T1000 (cell line): ENCODE results near the gene SPCS2.
"Not testable (repeated sequence)": the region's sequence is repeated elsewhere in the genome, so short reads cannot be mapped to it uniquely, and the experiment has no call there.

ENCODE experiments used
- DNase-seq: peaks from one replicate; lab custom pipeline; 2025; ENCODE audit warnings: mixed read lengths; lab: John Stamatoyannopoulos, UW

Gene SPCS2

DNA sequence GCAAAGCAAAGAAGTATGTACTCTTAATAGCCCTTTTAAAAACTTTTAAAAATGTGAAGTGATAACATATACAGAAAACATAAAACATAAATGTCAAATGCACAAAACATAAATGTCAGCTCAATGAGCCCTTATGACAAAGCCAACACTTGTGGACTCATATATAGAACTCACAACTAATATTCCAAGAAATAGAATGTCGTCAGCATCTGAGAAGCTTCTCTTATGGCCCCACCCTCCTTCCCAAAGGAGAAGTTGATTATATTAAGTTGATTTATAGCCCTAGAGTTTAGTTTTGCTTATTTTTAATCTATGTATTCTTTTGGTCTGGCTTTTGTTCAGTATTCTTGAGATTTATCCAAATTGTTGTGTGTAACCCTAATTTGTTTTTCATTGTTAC is 53.5 kb downstream of the SPCS2 start:
- no peak for DNase-seq

GRCh38 chr11:75004215-75004614 is 55.1 kb downstream of the SPCS2 start:
- DNase-seq = no peak

GRCh38 chr11:75011357-75011756 is 62.3 kb downstream of the SPCS2 start:
- DNase-seq = no peak

- DNase-seq = no peak
These were observed 62.8 kb downstream of the SPCS2 start for GRCh38 chr11:75011872-75012271.

GRCh38 chr11:75013051-75013450 is 64.0 kb downstream of the SPCS2 start:
- no peak for DNase-seq

- no peak for DNase-seq
These were observed 65.1 kb downstream of the SPCS2 start for GRCh38 chr11:75014129-75014528.

DNA sequence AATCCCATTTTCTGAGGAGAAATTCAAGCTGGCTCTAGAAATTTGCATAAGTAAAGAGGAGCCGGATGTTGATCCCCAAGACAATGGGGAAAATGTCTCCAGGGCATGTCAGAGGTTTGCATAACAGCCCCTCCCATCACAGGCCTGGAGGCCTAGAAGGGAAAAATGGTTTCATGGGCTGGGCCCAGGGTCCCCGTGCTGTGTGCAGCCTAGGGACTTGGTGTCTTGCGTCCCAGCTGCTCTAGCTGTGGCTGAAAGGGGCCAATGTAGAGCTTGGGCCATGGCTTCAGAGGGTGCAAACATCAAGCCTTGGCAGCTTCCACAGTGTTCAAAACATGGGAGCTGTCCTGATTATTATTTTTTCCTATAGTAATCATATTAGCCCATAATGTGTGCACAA is 70.1 kb downstream of the SPCS2 start:
- not testable (repeated sequence) for DNase-seq

DNA sequence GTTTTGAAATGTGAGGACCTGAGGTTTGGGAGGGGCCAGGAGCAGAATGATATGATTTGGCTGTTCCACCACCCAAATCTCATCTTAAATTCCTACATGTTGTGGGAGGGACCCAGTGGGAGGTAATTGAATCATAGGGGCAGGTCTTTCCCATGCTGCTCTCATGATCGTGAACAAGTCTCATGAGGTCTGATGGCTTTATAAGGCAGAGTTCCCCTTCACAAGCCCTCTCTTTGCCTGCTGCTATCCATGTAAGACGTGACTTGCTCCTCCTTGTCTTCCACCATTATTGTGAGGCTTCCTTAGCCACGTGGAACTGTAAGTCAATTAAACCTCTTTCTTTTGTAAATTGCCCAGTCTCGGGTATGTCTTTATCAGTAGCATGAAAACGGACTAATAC is 71.3 kb downstream of the SPCS2 start:
- not testable (repeated sequence) for DNase-seq

- DNase-seq = no peak
These were observed 73.2 kb downstream of the SPCS2 start for GRCh38 chr11:75022296-75022695.

GRCh38 chr11:75022759-75023396 is 73.8 kb downstream of the SPCS2 start:
- DNase-seq = peak; percentile 68

- no peak for DNase-seq
These were observed 74.5 kb downstream of the SPCS2 start for GRCh38 chr11:75023446-75024067.

DNA sequence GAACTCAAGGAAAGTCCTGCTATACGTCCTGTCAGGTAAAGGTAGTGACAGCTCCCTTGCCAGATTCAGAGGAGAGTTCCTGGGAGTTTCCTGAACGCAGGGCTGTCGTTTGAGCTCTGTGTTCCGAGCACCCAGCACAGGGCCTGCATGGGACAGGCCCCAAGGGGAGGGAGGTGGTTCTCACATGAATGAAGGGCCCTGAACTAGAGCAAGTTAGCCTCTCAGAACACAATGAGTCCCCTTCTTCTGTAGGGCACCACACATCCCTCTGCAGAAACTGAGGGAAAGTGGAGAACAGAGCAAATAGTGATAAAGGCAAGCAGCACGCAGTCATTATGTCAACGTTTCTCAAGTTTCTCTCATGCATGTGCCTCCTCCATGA is 75.0 kb downstream of the SPCS2 start:
- no peak for DNase-seq

- DNase-seq = no peak
These were observed 75.7 kb downstream of the SPCS2 start for GRCh38 chr11:75024764-75025211.

DNA sequence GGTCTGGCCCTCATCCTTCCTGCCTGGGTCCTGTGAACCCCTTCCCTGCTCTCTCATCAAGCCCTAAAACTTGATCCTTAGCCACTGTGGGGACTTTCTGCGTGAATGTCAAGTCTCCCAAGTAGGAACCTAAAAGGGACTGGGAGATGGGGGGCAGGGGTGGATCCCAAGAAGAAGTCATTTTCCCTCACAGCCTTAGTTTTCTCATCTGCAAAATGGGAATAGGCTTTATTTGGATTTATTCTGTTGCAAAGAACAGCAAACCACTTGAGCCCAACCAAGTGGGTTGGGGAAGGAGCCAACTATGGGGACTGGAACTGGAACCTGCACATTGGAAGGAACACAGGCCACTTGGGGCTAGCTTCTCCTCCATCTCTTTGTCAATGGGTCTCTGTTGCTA is 76.5 kb downstream of the SPCS2 start:
- DNase-seq = no peak

GRCh38 chr11:75028321-75028720 is 79.3 kb downstream of the SPCS2 start:
- DNase-seq = no peak
